KG1 (cell line): ENCODE measurements around the gene CIBAR2.

Experiments used
- DNase-seq: peaks from one replicate; lab custom pipeline; 2025; lab: John Stamatoyannopoulos, UW

Gene CIBAR2

GRCh38 chr16:85144026-85144915, 32.0 kb upstream of the CIBAR2 start:
- DNase-seq, result no peak

GRCh38 chr16:85142771-85143211, 30.5 kb upstream of the CIBAR2 start:
- no peak for DNase-seq

- DNase-seq, result no peak
Measured at GRCh38 chr16:85142129-85142513, 29.8 kb upstream of the CIBAR2 start.

- DNase-seq, result no peak
Measured at GRCh38 chr16:85141491-85142128, 29.3 kb upstream of the CIBAR2 start.

- DNase-seq, result no peak
Measured at GRCh38 chr16:85140455-85141012, 28.3 kb upstream of the CIBAR2 start.

- DNase-seq, result no peak
Measured at GRCh38 chr16:85139881-85140339, 27.6 kb upstream of the CIBAR2 start.

- no peak for DNase-seq
Measured at GRCh38 chr16:85138825-85139627, 26.8 kb upstream of the CIBAR2 start.

GRCh38 chr16:85138073-85138824, 26.0 kb upstream of the CIBAR2 start:
- no peak for DNase-seq

GRCh38 chr16:85137323-85138072, 25.2 kb upstream of the CIBAR2 start:
- no peak for DNase-seq

GRCh38 chr16:85136702-85137322, 24.5 kb upstream of the CIBAR2 start:
- no peak for DNase-seq

- DNase-seq, result no peak
Measured at GRCh38 chr16:85136213-85136701, 24.0 kb upstream of the CIBAR2 start.

- DNase-seq, result no peak
Measured at GRCh38 chr16:85134789-85135142, 22.5 kb upstream of the CIBAR2 start.

GRCh38 chr16:85134076-85134788, 22.0 kb upstream of the CIBAR2 start:
- DNase-seq, result no peak

- no peak for DNase-seq
Measured at GRCh38 chr16:85133290-85133599, 21.0 kb upstream of the CIBAR2 start.

GRCh38 chr16:85132456-85133289, 20.4 kb upstream of the CIBAR2 start:
- DNase-seq, result no peak

GRCh38 chr16:85130705-85131028, 18.4 kb upstream of the CIBAR2 start:
- no peak for DNase-seq

GRCh38 chr16:85129876-85130704, 17.8 kb upstream of the CIBAR2 start:
- no peak for DNase-seq
